ENCODE data around the gene CAMK2D.

Gene CAMK2D

DNA sequence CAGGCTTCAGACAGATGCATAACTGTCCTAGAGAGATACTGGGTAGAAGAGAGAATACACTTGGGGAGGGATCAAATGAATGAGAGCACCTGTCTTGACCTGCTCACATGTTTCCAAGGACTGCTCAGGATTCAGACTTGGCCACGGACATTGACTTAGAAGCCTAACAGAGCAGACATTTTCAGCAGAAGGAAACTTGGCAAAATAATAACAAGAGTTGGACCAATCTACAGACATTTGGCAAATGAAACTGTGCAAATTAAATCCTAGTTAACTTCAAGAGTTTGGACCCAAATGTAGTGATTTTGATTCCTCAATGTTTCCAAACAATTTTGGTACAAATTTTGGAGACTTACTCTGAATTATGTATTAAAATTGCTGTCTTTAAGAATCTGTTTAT, 223.9 kb downstream of the CAMK2D start:
- in situ Hi-C loops (cut with MboI; ENCODE audit: low sequenced_read_pairs), result no loop called here

DNA sequence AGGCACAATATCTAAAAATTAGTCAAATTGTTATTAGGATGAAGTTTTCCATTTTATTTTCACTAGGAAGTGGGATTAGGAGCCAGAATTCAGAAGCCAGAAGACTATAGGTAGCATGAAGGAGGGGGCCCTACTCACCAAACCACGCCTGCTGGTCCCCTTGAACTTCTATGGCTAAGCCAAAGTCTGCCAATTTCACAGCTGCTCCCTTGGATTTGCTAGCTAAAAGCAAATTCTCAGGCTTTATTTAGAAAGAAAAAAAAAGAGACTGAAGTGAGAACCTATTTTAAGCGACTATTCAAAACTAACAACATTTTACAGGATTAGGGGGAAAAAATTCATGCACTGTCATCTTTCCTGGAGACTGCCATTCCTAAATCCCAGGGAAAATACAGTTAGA, 224.3 kb downstream of the CAMK2D start:
- in situ Hi-C loops (cut with MboI; ENCODE audit: low sequenced_read_pairs), result no loop called here

DNA sequence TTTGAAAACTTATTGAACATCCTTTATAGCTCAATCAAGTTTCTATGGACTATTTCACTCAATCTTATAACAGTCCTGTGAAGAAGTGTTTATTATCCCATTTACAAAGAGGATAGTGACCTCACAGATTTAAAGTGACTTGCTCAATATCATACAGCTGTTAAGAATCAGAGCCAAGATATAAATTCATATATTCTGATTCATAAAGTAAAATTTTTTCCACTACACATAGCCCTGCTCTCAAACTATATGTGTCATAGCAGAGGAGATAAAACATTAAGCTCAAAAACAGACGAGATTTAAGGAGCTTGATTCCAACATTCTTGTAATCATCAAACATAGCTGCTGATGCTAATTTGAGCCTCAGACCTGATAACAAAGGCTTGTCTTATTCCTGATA, 226.8 kb downstream of the CAMK2D start:
- in situ Hi-C loops (cut with MboI; ENCODE audit: low sequenced_read_pairs), result no loop called here

DNA sequence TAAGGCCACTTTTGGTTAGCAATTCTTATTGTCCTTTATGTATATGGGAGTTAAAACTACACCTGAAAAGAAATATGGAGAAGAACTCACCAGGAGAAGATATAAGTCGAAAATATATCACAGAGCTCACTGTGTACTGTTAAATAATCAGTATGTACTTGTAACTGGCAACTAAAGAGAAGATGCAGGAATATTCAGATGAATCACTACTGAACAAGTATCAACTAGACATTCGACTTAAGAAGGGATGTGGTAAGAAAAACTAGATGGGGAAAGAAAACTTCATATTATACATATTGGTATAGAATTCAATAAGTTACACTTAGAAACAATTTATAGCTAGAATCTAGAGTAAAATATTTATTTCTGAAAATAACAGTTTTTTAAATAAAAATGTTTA, 230.0 kb downstream of the CAMK2D start:
- in situ Hi-C loops (cut with MboI; ENCODE audit: low sequenced_read_pairs), result no loop called here

DNA sequence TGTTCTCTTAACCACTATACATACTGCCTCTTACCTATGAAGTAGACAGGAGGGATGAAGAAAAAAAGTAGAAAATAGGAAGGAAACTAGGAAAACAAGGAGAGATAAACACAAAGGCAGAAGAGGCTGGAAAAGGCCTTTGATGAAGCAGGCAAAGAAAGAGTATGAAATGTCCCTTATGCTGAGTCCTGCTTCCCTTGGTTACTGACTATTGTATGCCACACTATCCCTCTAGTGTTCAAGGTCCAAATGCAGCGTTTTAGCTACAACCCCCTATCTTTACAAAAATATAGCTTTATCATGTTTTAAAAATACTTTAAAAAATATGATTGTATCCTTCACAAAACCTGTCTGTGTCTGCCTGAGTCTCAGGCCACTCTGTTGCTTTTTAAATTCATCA, 233.1 kb downstream of the CAMK2D start:
- in situ Hi-C loops (cut with MboI; ENCODE audit: low sequenced_read_pairs), result no loop called here

DNA sequence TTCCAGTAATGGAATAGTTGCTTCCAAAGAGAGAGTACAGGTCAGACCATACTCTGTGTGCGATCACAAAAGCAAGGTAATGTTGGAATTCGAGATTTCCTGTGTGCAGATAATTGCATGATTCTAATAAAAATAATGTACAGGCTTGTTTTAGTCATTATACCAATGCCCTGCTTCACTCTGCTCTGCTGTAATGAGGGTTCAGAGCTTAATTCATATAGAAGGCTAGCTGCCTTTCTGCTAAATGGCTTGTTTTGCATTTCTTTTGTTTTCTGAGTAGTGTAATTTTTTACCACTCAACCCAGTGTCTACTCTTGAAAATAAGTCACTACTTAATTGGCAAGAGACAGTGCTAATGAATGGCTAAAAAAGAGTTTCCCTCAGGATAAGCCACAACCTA, 236.0 kb downstream of the CAMK2D start:
- in situ Hi-C loops (cut with MboI; ENCODE audit: low sequenced_read_pairs), result no loop called here

DNA sequence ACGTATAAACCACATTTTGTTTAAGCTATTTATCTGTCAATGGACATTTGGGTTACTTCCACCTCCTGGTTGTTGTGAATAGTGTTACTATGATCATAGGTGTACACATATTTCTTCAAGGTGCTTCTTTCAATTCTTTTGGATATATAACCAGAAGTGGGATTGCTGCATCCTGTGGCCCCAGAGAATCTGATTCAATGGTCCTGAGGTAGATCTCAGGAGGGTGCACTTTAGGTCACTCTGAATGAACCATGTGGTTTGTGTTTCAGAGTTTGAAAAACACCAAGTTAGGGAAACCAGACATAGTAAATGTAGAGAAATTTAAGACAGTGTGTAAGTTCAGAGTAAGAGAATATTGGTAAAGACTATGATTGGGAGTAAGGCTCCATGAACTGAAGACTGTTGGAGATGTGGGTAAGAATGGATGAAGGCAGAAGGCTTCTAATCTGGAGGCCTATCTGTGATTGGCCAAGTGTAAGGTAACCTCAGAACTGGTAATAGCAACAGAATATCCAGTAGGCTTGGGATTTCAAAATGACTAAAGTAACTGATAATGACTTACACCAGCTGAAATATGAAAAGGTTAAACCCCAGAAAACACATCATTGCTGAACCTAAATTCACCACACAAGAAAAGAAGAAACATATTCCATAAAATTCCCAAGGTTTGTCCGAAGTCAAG, 236.9 kb downstream of the CAMK2D start:
- in situ Hi-C loops (cut with MboI; ENCODE audit: low sequenced_read_pairs), result no loop called here

DNA sequence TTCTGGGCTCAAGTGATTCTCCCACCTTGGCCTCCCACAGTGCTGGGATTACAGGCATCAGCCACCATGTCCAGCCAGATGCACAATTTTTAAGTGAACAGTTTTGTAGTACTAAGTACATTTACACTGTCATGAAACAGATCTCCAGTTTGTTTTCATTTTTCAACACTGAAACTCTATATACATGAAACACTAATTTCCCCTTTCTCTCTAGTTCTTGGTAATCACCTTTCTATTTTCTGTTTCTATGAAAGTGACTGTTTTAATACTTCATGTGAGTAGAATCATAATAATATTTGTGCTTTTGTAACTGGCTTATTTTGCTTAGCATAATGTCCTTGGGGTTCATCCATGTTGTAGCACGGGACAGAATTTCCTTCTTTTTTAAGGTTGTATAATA, 237.4 kb downstream of the CAMK2D start:
- in situ Hi-C loops (cut with MboI; ENCODE audit: low sequenced_read_pairs), result no loop called here

DNA sequence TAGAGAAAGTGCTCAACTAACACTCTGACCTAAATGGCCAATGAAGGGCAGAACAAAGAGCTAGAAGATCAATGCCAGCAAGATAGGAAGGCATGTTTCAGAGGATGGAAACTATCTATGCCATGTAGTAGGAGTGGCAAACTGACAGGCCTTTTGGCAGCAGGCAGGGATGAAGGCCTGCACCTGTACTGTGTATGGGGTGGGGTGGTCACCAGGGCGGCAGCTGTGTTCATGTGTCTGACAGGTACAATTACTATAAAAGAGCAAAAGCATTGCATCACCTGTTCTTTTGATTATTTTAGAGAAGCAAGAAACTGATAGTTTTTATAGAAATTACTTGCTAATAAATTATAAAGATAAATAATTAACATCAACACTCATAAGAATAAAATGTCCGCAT, 239.1 kb downstream of the CAMK2D start:
- in situ Hi-C loops (cut with MboI; ENCODE audit: low sequenced_read_pairs), result no loop called here

DNA sequence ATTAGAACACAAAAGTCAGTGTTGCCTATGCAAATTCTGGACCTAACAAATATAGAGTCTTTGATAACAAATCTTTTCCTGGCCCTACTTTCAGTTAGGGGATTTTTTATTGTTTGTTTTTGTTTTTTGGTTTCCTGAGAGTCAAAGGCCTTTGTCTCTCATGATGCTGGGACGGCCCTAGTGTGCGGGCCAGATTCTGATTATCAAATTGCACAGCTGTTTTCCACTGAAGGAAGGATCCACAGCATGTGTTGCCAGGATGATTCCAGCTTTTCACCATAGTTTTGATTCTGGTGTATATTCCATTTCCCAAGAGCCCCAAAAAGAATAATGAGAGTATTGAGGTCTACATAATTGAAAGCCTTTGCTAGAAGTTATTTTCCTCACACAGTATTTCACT, 248.2 kb downstream of the CAMK2D start:
- in situ Hi-C loops (cut with MboI; ENCODE audit: low sequenced_read_pairs), result no loop called here

DNA sequence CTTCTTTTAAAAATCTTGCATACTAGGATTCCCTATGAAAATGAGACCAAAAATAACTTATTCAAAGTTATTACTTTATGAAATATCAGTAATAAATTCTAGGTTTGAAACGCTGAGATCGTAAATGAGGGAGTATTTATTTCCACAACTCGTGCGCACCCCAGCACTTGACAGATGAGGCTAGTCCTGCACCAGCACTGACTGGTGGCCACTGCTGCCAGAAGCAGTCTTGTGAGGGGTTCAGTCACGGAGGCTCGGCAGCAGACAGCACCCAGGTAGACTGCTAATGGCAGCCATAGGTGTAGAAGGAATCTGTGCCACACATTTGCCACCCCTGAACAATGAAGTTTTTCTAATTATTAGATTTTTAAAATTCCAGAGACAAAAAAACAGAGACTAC, 248.7 kb downstream of the CAMK2D start:
- in situ Hi-C loops (cut with MboI; ENCODE audit: low sequenced_read_pairs), result no loop called here

DNA sequence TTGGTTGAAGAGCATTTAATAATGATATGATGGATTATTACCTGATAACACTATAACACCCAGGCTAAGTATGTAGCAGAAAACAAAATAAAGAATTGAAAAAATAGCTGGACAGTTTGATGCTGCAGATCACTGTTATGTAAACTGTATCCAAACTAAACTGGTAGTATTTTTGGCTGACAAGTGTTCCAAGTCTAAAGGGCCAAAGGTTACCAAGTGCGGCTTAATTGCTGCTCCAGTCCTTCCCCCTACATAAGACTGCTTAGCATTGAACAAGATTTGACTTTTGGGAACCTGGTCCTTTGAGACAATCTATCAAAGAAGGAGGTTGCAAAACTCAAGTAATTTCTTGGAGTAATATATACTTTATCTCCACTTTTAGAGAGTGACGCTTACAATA, 249.6 kb downstream of the CAMK2D start:
- in situ Hi-C loops (cut with MboI; ENCODE audit: low sequenced_read_pairs), result no loop called here

DNA sequence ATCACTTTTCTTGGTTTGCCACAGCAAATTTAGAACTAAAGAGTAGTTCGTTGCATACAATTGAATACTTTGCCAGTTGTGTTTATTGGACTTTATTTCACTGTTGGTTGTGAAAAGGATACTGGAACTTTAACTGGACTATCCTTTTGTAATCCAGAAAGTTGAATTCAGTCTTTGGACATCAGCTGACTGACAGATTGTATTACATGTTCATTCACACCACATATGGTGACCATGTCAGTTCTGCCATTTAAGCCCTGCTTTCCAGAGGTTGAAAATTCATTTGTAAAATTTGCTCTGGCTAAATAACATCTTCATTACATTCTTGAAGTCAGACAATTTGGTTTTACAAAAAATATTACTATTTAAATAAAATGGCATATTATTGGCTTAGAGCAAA, 251.7 kb downstream of the CAMK2D start:
- in situ Hi-C loops (cut with MboI; ENCODE audit: low sequenced_read_pairs), result no loop called here

DNA sequence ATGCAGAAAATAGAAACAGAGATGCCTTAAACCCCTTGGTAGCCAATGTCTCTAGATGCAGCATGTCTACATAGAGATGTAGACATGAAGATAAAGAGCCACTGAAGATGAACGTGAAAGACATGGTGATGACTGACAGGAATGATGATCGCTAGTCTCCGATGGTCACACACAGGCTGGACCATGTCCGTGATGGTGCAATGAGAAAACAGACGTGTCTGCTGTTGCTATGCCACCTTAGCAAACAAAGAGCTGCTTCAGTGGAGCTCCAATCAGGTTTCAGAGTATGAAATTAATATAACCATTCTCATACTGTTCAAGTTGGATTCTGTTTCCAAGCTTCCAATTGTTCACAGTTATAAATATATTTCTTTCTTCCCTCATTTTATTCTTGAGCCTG, 256.5 kb downstream of the CAMK2D start:
- in situ Hi-C loops (cut with MboI; ENCODE audit: low sequenced_read_pairs), result no loop called here

DNA sequence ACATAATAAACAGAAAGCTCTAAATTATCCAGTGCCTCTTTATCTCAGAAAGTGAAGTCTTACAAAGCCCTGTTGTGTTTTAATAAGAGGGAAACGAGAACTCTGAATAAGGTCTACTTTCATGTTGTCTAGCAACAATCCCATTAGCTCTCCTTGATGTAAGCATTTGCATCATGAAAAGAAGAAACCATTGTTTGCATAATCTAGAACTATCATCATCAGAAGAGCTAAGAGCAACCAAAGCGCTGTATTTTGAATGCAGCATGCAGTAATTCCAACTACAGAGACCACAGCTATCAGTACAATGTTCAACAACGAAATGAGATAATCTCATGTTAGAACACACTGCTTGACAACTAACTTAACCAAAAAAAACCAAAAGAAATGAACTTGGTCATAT, 257.1 kb downstream of the CAMK2D start:
- in situ Hi-C loops (cut with MboI; ENCODE audit: low sequenced_read_pairs), result no loop called here

DNA sequence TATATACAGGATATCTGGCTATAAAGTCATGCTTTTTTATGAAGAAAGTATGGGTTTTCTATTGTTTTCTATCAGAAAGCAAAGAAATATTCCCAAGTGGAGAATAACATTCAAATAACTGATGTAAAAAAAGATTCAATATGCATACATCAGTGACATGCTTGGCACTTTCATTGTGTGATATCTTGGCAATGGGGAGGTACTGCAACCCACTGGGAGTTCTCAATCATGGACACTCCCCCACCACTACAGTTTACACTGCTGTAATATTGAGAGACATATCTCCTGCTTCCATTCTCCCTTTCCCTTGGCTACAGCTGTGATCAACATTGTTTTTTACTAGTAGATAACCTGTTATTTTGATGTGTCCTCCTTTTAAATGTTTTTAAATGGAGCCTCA, 257.8 kb downstream of the CAMK2D start:
- in situ Hi-C loops (cut with MboI; ENCODE audit: low sequenced_read_pairs), result no loop called here

DNA sequence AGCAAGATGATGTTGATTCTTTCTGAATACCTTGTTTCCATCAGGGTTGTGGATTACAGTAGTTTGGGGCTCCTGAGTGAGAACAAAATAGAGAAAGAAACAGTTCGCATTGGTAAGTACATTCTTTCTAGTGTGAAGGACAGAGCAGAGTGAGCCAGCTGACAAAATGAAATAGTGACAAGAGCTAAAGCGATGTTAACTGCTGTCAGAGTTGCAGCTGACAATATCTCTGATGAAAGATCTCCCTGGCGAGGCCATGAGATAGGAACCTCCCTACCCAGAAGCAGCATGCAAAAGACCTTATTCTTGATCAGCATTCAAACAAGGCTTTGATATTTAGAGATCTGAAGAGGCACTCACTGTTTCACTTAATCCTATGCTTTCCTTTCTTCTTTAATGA, 258.6 kb downstream of the CAMK2D start:
- in situ Hi-C loops (cut with MboI; ENCODE audit: low sequenced_read_pairs), result no loop called here

DNA sequence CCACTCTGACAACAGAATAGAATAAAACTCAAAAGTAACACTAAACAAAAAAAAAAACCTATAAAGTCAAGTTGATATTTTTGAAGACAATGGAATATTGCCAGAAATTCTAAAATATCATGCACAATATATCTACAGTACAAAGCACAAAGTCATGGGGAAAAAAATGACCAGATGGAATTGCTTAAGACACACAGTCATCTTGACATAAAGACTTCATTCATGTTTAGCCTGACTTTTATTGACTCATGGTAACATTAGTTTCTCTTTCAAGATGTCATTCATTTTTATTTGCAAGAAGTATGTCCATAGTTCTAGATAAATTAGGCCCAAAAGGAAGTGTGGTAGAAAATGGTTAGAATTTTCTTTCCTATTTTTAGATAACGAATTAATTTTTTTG, 259.1 kb downstream of the CAMK2D start:
- in situ Hi-C loops (cut with MboI; ENCODE audit: low sequenced_read_pairs), result no loop called here

DNA sequence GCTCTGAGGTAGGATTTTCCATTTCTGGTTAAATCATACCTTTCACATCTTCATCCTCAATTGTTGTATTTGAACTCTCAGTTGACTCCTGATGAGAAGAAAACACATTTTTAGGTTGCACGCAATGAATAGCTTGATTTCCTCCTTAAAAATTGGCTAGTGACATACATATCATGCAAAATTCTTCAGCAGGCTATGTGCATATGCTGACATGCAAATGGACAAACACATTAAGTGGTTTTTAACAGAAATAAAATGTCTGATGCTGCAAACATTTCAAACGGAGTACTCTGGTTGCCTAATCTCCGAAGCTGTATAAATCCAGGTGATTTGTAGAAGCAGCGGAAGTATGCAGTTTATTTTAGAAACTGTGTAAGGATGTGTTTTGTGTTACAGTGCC, 261.1 kb downstream of the CAMK2D start:
- in situ Hi-C loops (cut with MboI; ENCODE audit: low sequenced_read_pairs), result no loop called here

DNA sequence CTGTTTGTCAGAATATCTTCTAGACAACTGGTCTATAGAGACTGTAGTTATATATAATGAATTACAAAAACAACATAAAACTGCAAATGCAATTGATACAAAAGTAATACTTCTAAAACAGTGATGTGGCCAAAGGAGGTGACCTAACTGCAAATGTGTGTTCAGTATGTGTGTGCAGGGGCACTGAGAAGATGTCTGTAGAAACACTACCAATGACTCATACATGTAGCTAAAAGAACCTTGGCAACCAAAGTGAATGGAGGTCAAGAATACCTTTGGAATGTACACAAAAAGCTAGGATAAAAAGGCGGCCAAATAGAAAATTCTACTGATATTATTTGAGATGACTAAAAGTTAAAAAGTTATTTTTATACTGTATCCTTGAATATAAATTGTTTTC, 261.8 kb downstream of the CAMK2D start:
- in situ Hi-C loops (cut with MboI; ENCODE audit: low sequenced_read_pairs), result no loop called here

DNA sequence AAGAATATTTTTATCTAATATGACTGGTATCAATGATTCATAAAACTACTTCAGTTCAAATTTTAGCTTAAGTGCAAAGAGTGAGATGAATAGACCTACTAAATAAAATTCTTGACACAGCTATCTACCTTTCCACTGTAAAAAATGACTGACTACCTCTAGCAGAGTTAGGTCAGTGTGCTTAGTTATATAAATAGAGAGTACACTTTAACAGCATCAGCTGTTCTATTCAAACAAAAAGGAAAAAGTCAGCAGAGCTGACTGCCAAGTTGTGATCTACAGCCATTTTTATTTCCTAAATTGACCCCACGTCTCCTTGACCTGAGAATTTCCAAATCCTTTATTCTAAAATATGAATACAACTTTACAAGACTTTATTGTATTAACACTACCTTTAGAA, 262.4 kb downstream of the CAMK2D start:
- in situ Hi-C loops (cut with MboI; ENCODE audit: low sequenced_read_pairs), result no loop called here

DNA sequence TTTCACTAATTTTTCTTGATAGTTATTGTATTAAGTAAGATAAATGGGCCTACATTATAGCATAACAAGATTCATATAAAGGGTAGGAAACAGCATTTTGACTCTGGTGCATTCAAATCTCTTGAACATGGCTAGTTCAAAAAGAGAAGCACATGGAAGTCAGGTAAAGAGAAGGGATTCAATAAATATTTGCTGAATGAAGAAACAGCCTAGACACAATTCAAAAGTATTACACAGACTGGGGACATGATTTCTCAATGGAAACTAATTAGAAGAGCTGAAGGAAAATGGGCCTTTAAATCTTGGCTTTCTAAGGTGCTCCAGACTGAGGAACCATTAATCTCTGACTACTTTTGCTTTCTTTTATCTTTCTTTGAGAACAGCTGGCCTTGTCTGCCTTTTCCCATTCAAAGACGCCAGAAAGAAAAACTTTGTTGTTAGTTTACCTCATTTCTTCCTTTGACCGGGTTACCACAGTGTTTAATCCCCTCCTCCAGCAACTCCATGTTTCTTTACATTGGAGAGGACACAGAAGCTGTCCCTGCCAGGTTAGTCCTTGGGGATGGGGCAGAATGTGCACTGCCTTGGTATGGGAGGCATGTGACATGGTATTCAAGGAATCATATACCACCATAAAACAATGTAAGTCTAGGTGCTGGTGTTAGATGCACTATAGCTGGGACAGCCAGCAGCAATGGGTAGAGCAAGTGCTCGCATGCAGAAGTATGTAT, 264.2 kb downstream of the CAMK2D start:
- in situ Hi-C loops (cut with MboI; ENCODE audit: low sequenced_read_pairs), result no loop called here

DNA sequence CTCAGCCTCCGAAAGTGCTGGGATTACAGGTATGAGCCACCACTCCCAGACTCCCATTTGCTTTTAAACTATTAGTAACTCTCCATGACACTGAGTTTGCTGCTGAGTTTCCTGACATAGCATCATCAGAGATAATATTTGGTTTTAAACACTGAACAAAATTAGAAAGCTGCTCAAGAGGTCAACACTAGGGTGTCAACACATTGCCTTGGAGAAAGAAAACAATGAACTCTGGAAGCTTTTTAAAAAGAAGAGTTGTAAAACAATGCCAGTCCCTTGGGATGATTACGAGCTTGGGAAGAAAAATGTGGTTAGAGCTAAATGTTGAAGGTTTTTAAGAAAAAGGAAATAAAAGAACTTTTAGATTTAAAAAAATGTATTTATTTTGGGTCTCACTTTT, 264.8 kb downstream of the CAMK2D start:
- in situ Hi-C loops (cut with MboI; ENCODE audit: low sequenced_read_pairs), result no loop called here
